Measurements from ENCODE around the gene G6PC1. TPM values are rescaled to one million over a fixed set of nuclear protein-coding genes. Genes with fewer than 3 reads are reported as not detected.

G6PC1 gene
- total and polyA plus RNA-seq, 2 of the 13 experiments (the other 11 are each of a cell fraction or from before 2014, with no cell fraction given): 1.7 to 37.9 TPM

- TF ChIP-seq ZNF180 (CRISPR knock-in tag; IDR thresholded peaks at IDR 0.05; ENCODE audit: borderline replicate concordance, low read depth) (no peak), GPN1 (CRISPR knock-in tag; IDR thresholded peaks at IDR 0.05; ENCODE audit: borderline replicate concordance) (no peak), SMAD3 (CRISPR knock-in tag; IDR thresholded peaks at IDR 0.05) (no peak), ZNF121 (CRISPR knock-in tag; IDR thresholded peaks at IDR 0.05) (peak; percentile 97), E2F5 (CRISPR knock-in tag; conservative IDR thresholded peaks at IDR 0.05) (no peak), BRCA1 (CRISPR knock-in tag; IDR thresholded peaks at IDR 0.05) (no peak), KAT2B (IDR thresholded peaks at IDR 0.05; ENCODE audit: borderline replicate concordance, low read depth, low read length) (no peak), ZNF331 (CRISPR knock-in tag; IDR thresholded peaks at IDR 0.05) (0 out of 2 replicates have a peak, but pooled peaks have one; percentile 46), GABPB1 (CRISPR knock-in tag; IDR thresholded peaks at IDR 0.05) (peak; percentile 26; the same call in 1 of the 2 replicates), MXI1 (IDR thresholded peaks at IDR 0.05; ENCODE audit: borderline replicate concordance, low read depth, low read length) (peak; percentile 56; the same call in 1 of the 3 replicates), ZNF614 (CRISPR knock-in tag; IDR thresholded peaks at IDR 0.05; ENCODE audit: borderline replicate concordance) (0 out of 2 replicates have a peak, but pooled peaks have one; percentile 12), ZNF562 (CRISPR knock-in tag; IDR thresholded peaks at IDR 0.05; ENCODE audit: borderline replicate concordance) (no peak), ATF6 (CRISPR knock-in tag; conservative IDR thresholded peaks at IDR 0.05) (no peak), ZGPAT (CRISPR knock-in tag; IDR thresholded peaks at IDR 0.05) (peak; percentile 72; the same call in 1 of the 2 replicates), ZNF7 (CRISPR knock-in tag; IDR thresholded peaks at IDR 0.05) (no peak), SUZ12 (IDR thresholded peaks at IDR 0.05; ENCODE audit: low read depth, low read length) (no peak), NBN (conservative IDR thresholded peaks at IDR 0.05) (no peak), ZFX (CRISPR knock-in tag; IDR thresholded peaks at IDR 0.05; ENCODE audit: low read depth) (peak; percentile 40; the same call in 1 of the 2 replicates), EHMT2 (IDR thresholded peaks at IDR 0.05; ENCODE audit: borderline replicate concordance, low read depth, low read length) (no peak), CREB3 (CRISPR knock-in tag; IDR thresholded peaks at IDR 0.05) (no peak), ZEB1 (IDR thresholded peaks at IDR 0.05; ENCODE audit: insufficient replicate concordance, low read depth) (no peak)
These were observed 22.3 kb upstream of the G6PC1 start (continued) for GRCh38 chr17:42878123-42878880.

All from HepG2 (cell line).